ENCODE measurements around the gene RHBDD2.
"Not testable (repeated sequence)": the region's sequence is repeated elsewhere in the genome, so short reads cannot be mapped to it uniquely, and the experiment has no call there.

The RHBDD2 gene

GRCh38 chr7:75905785-75906604, 27.2 kb downstream of the RHBDD2 start:
- peak; percentile 34 for DNase-seq (ENCODE audit: extremely low read depth, insufficient read length)
- Histone ChIP-seq H3K4me3 (replicated peaks; ENCODE audit: low read depth, low read length) (no peak overlapping the region), H3K27me3 (replicated peaks; ENCODE audit: control insufficient read depth, insufficient read depth, low read length) (no peaks in the 10 kb centered on the region), H3K36me3 (ENCODE audit: control insufficient read depth, insufficient read depth, low read length) (no peaks in the 10 kb centered on the region)
- TF ChIP-seq CTCF (IDR thresholded peaks at IDR 0.05; ENCODE audit: insufficient read depth, low read length, poor library complexity, severe bottlenecking): no peak

- H3K4me3 ChIP-seq (replicated peaks; ENCODE audit: low read depth, low read length): no peak overlapping the region
- H3K36me3 ChIP-seq (ENCODE audit: control insufficient read depth, insufficient read depth, low read length): no peaks in the 10 kb centered on the region
- no peaks in the 10 kb centered on the region for H3K27me3 ChIP-seq (replicated peaks; ENCODE audit: control insufficient read depth, insufficient read depth, low read length)
- no peak for DNase-seq (ENCODE audit: extremely low read depth, insufficient read length)
- TF ChIP-seq CTCF (IDR thresholded peaks at IDR 0.05; ENCODE audit: insufficient read depth, low read length, poor library complexity, severe bottlenecking): no peak
These were observed 28.3 kb downstream of the RHBDD2 start for GRCh38 chr7:75906991-75907667.

- not testable (repeated sequence) for H3K36me3 ChIP-seq (ENCODE audit: control insufficient read depth, insufficient read depth, low read length); H3K27me3 ChIP-seq (replicated peaks; ENCODE audit: control insufficient read depth, insufficient read depth, low read length); DNase-seq (ENCODE audit: extremely low read depth, insufficient read length); H3K4me3 ChIP-seq (replicated peaks; ENCODE audit: low read depth, low read length)
These were observed 28.8 kb downstream of the RHBDD2 start for GRCh38 chr7:75907668-75908039.

- no peaks in the 10 kb centered on the region for H3K27me3 ChIP-seq (replicated peaks; ENCODE audit: control insufficient read depth, insufficient read depth, low read length)
- no peak for DNase-seq (ENCODE audit: extremely low read depth, insufficient read length)
- no peak overlapping the region for H3K4me3 ChIP-seq (replicated peaks; ENCODE audit: low read depth, low read length)
- TF ChIP-seq CTCF (IDR thresholded peaks at IDR 0.05; ENCODE audit: insufficient read depth, low read length, poor library complexity, severe bottlenecking): no peak
- no peaks in the 10 kb centered on the region for H3K36me3 ChIP-seq (ENCODE audit: control insufficient read depth, insufficient read depth, low read length)
These were observed 30.8 kb downstream of the RHBDD2 start for GRCh38 chr7:75909521-75910132.

GRCh38 chr7:75911186-75911585, 32.4 kb downstream of the RHBDD2 start:
- not testable (repeated sequence) for H3K4me3 ChIP-seq (replicated peaks; ENCODE audit: low read depth, low read length); DNase-seq (ENCODE audit: extremely low read depth, insufficient read length); H3K36me3 ChIP-seq (ENCODE audit: control insufficient read depth, insufficient read depth, low read length); H3K27me3 ChIP-seq (replicated peaks; ENCODE audit: control insufficient read depth, insufficient read depth, low read length)

DNA sequence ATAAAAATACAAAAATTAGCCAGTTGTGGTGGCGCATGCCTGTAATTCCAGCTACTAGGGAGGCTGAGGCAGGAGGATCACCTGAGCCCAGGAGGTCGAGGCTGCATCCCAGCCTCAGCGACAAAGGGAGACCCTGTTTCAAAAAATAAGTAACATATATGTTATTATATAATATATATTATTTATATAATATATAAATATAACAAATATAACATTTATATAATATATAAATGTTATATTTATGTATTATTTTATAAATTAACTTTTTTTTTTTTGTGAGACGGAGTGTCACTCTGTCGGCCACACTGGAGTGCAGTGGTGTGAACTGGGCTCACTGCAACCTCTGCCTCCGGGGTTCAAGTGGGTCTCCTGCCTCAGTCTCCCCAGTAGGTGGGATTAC, 34.6 kb downstream of the RHBDD2 start:
- H3K36me3 ChIP-seq (ENCODE audit: control insufficient read depth, insufficient read depth, low read length): no peaks in the 10 kb centered on the region
- H3K27me3 ChIP-seq (replicated peaks; ENCODE audit: control insufficient read depth, insufficient read depth, low read length): no peaks in the 10 kb centered on the region
- H3K4me3 ChIP-seq (replicated peaks; ENCODE audit: low read depth, low read length): no peak overlapping the region
- no peak for TF ChIP-seq CTCF (IDR thresholded peaks at IDR 0.05; ENCODE audit: insufficient read depth, low read length, poor library complexity, severe bottlenecking)
- DNase-seq (ENCODE audit: extremely low read depth, insufficient read length): no peak
